Neuronal stem cell (in vitro differentiated cells): ENCODE data around the gene RIPK1.
A peak's percentile ranks its signal among the peaks of the same experiment; 100 is the strongest.

Experiments
- DNase-seq: peaks from one replicate; pipeline ENCODE4 v3.0.0-alpha.2; 2013; ENCODE audit warnings: low spot score
- H2AFZ ChIP-seq: one replicate; pipeline ENCODE4 v1.6.1; 2013; ENCODE audit warnings: mild to moderate bottlenecking, low read length, inconsistent platforms
- H2AK5ac ChIP-seq: 2 replicates; pipeline ENCODE4 v1.6.1; 2013; ENCODE audit warnings: low read depth, mild to moderate bottlenecking, inconsistent platforms, low read length, moderate library complexity, mixed read lengths
- H2BK120ac ChIP-seq: 2 replicates; pipeline ENCODE4 v1.6.1; 2013; ENCODE audit warnings: low read depth, mild to moderate bottlenecking, inconsistent platforms, low read length, moderate library complexity, mixed read lengths
- H2BK12ac ChIP-seq: one replicate; pipeline ENCODE4 v1.6.1; 2013; ENCODE audit warnings: low read length, inconsistent platforms
- H2BK15ac ChIP-seq: 2 replicates; pipeline ENCODE4 v1.6.1; 2013; ENCODE audit warnings: mild to moderate bottlenecking, low read length, inconsistent platforms, mixed read lengths
- H2BK5ac ChIP-seq: one replicate; pipeline ENCODE4 v1.6.1; 2013; ENCODE audit warnings: inconsistent platforms, mild to moderate bottlenecking, low read length, moderate library complexity
- H3K14ac ChIP-seq: one replicate; pipeline ENCODE4 v1.6.1; 2013; ENCODE audit warnings: low read length, inconsistent platforms
- H3K18ac ChIP-seq: 2 replicates; pipeline ENCODE4 v1.6.1; 2013; ENCODE audit warnings: low read length, inconsistent platforms
- H3K23ac ChIP-seq: 2 replicates; pipeline ENCODE4 v1.6.1; 2013; ENCODE audit warnings: low read depth, mild to moderate bottlenecking, mixed read lengths, low read length, inconsistent platforms; ENCODE audit not compliant: poor library complexity
- H3K27ac ChIP-seq: replicated peaks from 3 replicates; pipeline ENCODE4 v1.5.1; 2013; ENCODE audit warnings: low read length, inconsistent platforms
- H3K27me3 ChIP-seq, 3 experiments: 2 replicates each; pipeline ENCODE4 v1.6.1; 2013; ENCODE audit warnings: low read length in 3 of 3, mild to moderate bottlenecking in 2 of 3, inconsistent platforms in 1 of 3, low read depth in 1 of 3, mixed read lengths in 1 of 3, moderate library complexity in 1 of 3; ENCODE audit not compliant: control insufficient read depth in 3 of 3, insufficient read depth in 3 of 3
- H3K36me3 ChIP-seq, 2 donors: replicated peaks in 1 of 2; 2 replicates each; pipeline ENCODE4 v1.6.1; 2013; ENCODE audit warnings: low read length in 2 of 2; ENCODE audit not compliant: control insufficient read depth in 2 of 2, insufficient read depth in 2 of 2
- H3K4ac ChIP-seq: 2 replicates; pipeline ENCODE4 v1.6.1; 2013; ENCODE audit warnings: inconsistent platforms, mild to moderate bottlenecking, low read length, moderate library complexity
- H3K4me1 ChIP-seq, 2 donors: 1 replicate in 1 of 2; 2 replicates in 1 of 2; pipeline ENCODE4 v1.6.1; 2013; ENCODE audit warnings: low read length in 2 of 2, low read depth in 1 of 2; ENCODE audit not compliant: control insufficient read depth in 2 of 2, insufficient read depth in 1 of 2
- H3K4me2 ChIP-seq: one replicate; pipeline ENCODE4 v1.6.1; 2013; ENCODE audit warnings: mild to moderate bottlenecking, low read length, inconsistent platforms; ENCODE audit not compliant: insufficient read depth, poor library complexity, severe bottlenecking
- H3K4me3 ChIP-seq, 2 donors: 2 replicates each; pipeline ENCODE4 v1.5.1; 2013; ENCODE audit warnings: low read length in 2 of 2, mild to moderate bottlenecking in 2 of 2, inconsistent platforms in 1 of 2, moderate library complexity in 1 of 2
- H3K79me1 ChIP-seq: one replicate; pipeline ENCODE4 v1.6.1; 2013; ENCODE audit warnings: low read depth, mild to moderate bottlenecking, inconsistent platforms, low read length, moderate library complexity
- H3K9ac ChIP-seq: one replicate; pipeline ENCODE4 v1.6.1; 2013; ENCODE audit warnings: mild to moderate bottlenecking, low read depth, low read length, inconsistent platforms; ENCODE audit not compliant: poor library complexity
- H3K9me3 ChIP-seq, 2 donors: replicated peaks in 1 of 2; 2 replicates each; pipeline versions ENCODE3 to v1.6.1; 2013; ENCODE audit warnings: low read length in 2 of 2, mild to moderate bottlenecking in 2 of 2, inconsistent platforms in 1 of 2, low read depth in 1 of 2, mixed read lengths in 1 of 2, moderate library complexity in 1 of 2; ENCODE audit not compliant: control insufficient read depth in 2 of 2, insufficient read depth in 1 of 2
- H4K8ac ChIP-seq: one replicate; pipeline ENCODE4 v1.6.1; 2013; ENCODE audit warnings: low read depth, mild to moderate bottlenecking, inconsistent platforms, low read length, moderate library complexity
- H4K91ac ChIP-seq: one replicate; pipeline ENCODE4 v1.6.1; 2013; ENCODE audit warnings: low read length, low read depth, mild to moderate bottlenecking, inconsistent platforms; ENCODE audit not compliant: poor library complexity
- whole genome bisulfite sequencing, 2 donors: extraction: QIAGEN DNeasy Blood & Tissue Kit; methylation state at CpG; one replicate each; pipeline ENCODE4 v1.1.7; 2013; ENCODE audit warnings: missing lambda C conversion rate in 2 of 2, mixed read lengths in 1 of 2; ENCODE audit not compliant: insufficient read length in 2 of 2, insufficient replicate concordance in 1 of 2; ENCODE audit errors: extremely low coverage in 2 of 2; 5-methylcytosine and 5-hydroxymethylcytosine counted together

Gene RIPK1

DNA sequence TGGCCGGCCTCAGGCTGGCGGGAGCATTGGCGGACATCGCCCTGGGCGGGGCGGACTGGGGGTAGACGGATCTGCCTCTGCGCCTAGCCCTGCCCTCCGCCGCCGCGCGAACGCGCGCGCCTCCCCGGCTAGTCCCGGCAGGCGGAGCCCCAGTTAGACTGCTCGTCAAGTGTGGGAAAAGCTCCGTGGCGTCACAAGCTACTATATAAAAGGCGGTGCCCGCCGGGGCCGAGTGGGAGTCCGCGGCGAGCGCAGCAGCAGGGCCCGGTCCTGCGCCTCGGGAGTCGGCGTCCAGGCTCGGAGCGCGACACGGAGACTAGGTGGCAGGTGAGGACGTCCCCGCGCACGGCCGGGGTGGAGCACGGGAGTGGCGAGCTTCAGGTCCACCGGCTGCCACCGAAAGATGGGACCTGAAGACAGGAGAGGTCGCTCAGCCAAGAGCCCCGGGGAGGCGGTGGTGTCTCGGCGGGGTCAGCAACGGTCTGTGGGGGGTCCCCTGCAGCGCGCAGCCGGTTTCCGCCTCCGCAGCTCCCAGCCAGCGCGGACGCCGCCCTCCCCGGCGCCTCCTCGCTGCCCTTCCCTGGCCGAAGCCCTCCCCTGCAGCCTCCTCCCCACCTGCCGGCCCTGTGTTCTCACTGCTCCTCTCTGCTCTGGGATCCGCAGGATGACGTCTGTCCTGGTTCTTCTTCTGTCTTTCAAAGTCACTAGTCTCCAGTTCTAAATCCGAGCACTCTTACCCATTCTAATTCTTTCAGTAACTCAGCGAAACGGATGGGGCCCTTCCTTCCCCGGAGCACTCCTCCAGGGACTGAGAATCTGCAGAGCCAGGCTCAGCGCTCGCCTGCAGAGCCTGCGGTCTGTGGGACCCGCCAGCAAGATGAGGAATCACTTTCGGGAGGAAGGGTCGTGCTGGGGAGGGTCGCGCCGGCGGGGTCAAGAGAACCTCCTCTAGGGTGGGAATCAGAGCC, 4.3 kb upstream of the RIPK1 start:
- Histone ChIP-seq H3K4me2 (peak overlapping the region; percentile 76), H2AFZ (peak overlapping the region; percentile 95), H2BK120ac (no peak overlapping the region), H4K91ac (no peak overlapping the region), H3K18ac (peak overlapping the region; percentile 94), H3K36me3 (peaks cover 0 to 2% of the 10 kb centered on the region in 2 donors), H3K9ac (peak overlapping the region; percentile 91), H2BK12ac (no peak overlapping the region), H3K4me3 (peak overlapping the region; percentile 63 to 90), H3K27ac (no peak overlapping the region), H2BK15ac (peak overlapping the region; percentile 88), H3K4ac (no peak overlapping the region), H2BK5ac (no peak overlapping the region), H3K4me1 (no peaks in the 10 kb centered on the region), H3K14ac (peak overlapping the region; percentile 67), H3K9me3 (peaks cover 2 to 17% of the 10 kb centered on the region in 2 donors), H3K23ac (peak overlapping the region; percentile 98), H3K79me1 (no peaks in the 10 kb centered on the region), H3K27me3 (peaks cover 0 to 7% (median 2%) of the 10 kb centered on the region in 3 experiments), H4K8ac (no peak overlapping the region), H2AK5ac (no peak overlapping the region)
- WGBS, 2 donors: no CpG with 5 or more reads among the region's 85 CpGs
- peak; percentile 62 for DNase-seq

- Histone ChIP-seq H3K79me1 (peaks cover 3% of the 10 kb centered on the region), H3K14ac (no peak overlapping the region), H2BK5ac (no peak overlapping the region), H4K8ac (no peak overlapping the region), H3K4me1 (peaks cover 8 to 12% of the 10 kb centered on the region in 2 donors), H4K91ac (no peak overlapping the region), H3K18ac (no peak overlapping the region), H3K4me2 (no peak overlapping the region), H3K9ac (no peak overlapping the region), H2AK5ac (no peak overlapping the region), H3K23ac (no peak overlapping the region), H2BK120ac (no peak overlapping the region), H3K4me3 (no peak overlapping the region), H3K27ac (no peak overlapping the region), H2BK12ac (no peak overlapping the region), H3K36me3 (peaks cover 0 to 12% of the 10 kb centered on the region in 2 donors), H2BK15ac (no peak overlapping the region), H3K4ac (no peak overlapping the region), H3K9me3 (peaks cover 2 to 9% of the 10 kb centered on the region in 2 donors), H3K27me3 (no peaks in the 10 kb centered on the region), H2AFZ (no peak overlapping the region)
- DNase-seq: no peak
- no CpG with 5 or more reads among the region's 2 CpGs for WGBS, 2 donors
These were observed 3.3 kb downstream of the RIPK1 start for GRCh38 chr6:3071568-3071967.

GRCh38 chr6:3072798-3073197, 4.5 kb downstream of the RIPK1 start:
- Histone ChIP-seq H3K4me2 (no peak overlapping the region), H3K14ac (no peak overlapping the region), H3K9ac (no peak overlapping the region), H2AFZ (no peak overlapping the region), H2BK120ac (no peak overlapping the region), H2BK15ac (no peak overlapping the region), H3K4me1 (peaks cover 11 to 12% of the 10 kb centered on the region in 2 donors), H4K8ac (no peak overlapping the region), H3K4ac (no peak overlapping the region), H3K36me3 (peaks cover 0 to 23% of the 10 kb centered on the region in 2 donors), H2BK5ac (no peak overlapping the region), H2BK12ac (no peak overlapping the region), H2AK5ac (no peak overlapping the region), H3K27ac (no peak overlapping the region), H3K23ac (no peak overlapping the region), H3K4me3 (no peak overlapping the region), H3K27me3 (no peaks in the 10 kb centered on the region), H4K91ac (no peak overlapping the region), H3K9me3 (no peaks in the 10 kb centered on the region), H3K18ac (no peak overlapping the region), H3K79me1 (peaks cover 3% of the 10 kb centered on the region)
- no peak for DNase-seq
- WGBS, 2 donors: no CpG with 5 or more reads among the region's 7 CpGs

- Histone ChIP-seq H3K79me1 (peaks cover 3% of the 10 kb centered on the region), H3K4me2 (no peak overlapping the region), H3K4me1 (peaks cover 11 to 12% of the 10 kb centered on the region in 2 donors), H3K9me3 (no peaks in the 10 kb centered on the region), H3K23ac (no peak overlapping the region), H3K36me3 (peaks cover 0 to 28% of the 10 kb centered on the region in 2 donors), H3K4ac (no peak overlapping the region), H2BK12ac (no peak overlapping the region), H2AFZ (no peak overlapping the region), H2BK120ac (no peak overlapping the region), H4K91ac (no peak overlapping the region), H3K27me3 (no peaks in the 10 kb centered on the region), H3K18ac (no peak overlapping the region), H2BK15ac (no peak overlapping the region), H2BK5ac (no peak overlapping the region), H3K27ac (no peak overlapping the region), H3K14ac (no peak overlapping the region), H4K8ac (no peak overlapping the region), H3K4me3 (no peak overlapping the region), H2AK5ac (peak overlapping the region; percentile 15), H3K9ac (no peak overlapping the region)
- no peak for DNase-seq
- WGBS, 2 donors: no CpG with 5 or more reads among the region's 11 CpGs
These were observed 5.1 kb downstream of the RIPK1 start for GRCh38 chr6:3073382-3073781.
